Measurements from ENCODE around the gene GPBP1L1.
A peak's percentile ranks its signal among the peaks of the same experiment; 100 is the strongest.
"Not testable (repeated sequence)": the region's sequence is repeated elsewhere in the genome, so short reads cannot be mapped to it uniquely, and the experiment has no call there.

GPBP1L1 gene

GRCh38 chr1:45722809-45723208, 36.5 kb upstream of the GPBP1L1 start:
- H3K4me3 ChIP-seq (ENCODE audit: low read depth, low read length) = no peak overlapping the region
- TF ChIP-seq POLR2A (IDR thresholded peaks at IDR 0.05; ENCODE audit: extremely low read depth, insufficient read length) (no peak), MAX (IDR thresholded peaks at IDR 0.05; ENCODE audit: low read depth, low read length) (no peak), CTCF (IDR thresholded peaks at IDR 0.05; ENCODE audit: low read depth, low read length) (no peak)
- DNase-seq (ENCODE audit: low read depth) = peak; percentile 64

DNA sequence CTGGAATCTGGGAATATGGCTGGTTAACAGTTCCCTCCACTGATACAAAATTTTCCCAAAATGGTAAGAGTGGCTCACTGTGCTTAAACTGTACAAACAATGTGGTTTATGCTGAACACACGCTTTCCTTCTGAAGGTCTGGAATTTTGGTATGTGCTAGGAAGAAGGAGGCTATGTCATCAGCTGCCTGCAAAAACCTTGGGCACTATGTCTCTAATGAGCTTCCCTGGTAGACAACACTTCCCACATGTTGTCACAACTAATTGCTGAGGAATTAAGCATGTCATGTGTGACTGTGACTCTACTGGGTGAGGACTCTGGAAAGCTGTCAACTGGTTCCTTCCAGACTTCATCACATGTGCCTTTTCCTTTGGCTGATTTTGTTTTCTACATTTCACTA, 34.9 kb upstream of the GPBP1L1 start:
- no peak for DNase-seq (ENCODE audit: low read depth)
- H3K4me3 ChIP-seq (ENCODE audit: low read depth, low read length) = no peak overlapping the region
- TF ChIP-seq CTCF (IDR thresholded peaks at IDR 0.05; ENCODE audit: low read depth, low read length) = no peak
- no peak for TF ChIP-seq POLR2A (IDR thresholded peaks at IDR 0.05; ENCODE audit: extremely low read depth, insufficient read length)
- TF ChIP-seq MYC (IDR thresholded peaks at IDR 0.05; ENCODE audit: low read depth, low read length) = no peak
- TF ChIP-seq MAX (IDR thresholded peaks at IDR 0.05; ENCODE audit: low read depth, low read length) = no peak

DNA sequence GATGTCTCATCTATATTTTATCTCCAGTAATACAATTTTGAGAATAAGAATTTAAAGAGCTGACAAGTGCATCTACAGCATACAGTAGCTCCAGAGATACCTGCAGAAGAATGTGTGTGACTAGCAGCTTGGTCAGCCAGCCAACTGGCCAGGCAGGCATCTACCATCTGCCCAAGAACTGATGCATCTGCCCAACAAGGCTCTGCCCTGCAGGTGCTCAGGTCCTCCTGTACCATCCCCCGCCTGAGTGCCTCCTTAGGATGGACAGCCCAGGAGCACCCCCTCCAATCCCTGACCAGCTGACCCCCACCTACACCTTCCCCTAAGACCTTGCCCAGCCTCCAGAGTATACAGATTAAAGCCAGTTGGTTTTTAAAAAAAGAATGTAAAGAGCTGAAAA, 32.0 kb upstream of the GPBP1L1 start:
- no peak overlapping the region for H3K4me3 ChIP-seq (ENCODE audit: low read depth, low read length)
- TF ChIP-seq MYC (IDR thresholded peaks at IDR 0.05; ENCODE audit: low read depth, low read length) (no peak), MAX (IDR thresholded peaks at IDR 0.05; ENCODE audit: low read depth, low read length) (no peak), POLR2A (IDR thresholded peaks at IDR 0.05; ENCODE audit: extremely low read depth, insufficient read length) (no peak), CTCF (IDR thresholded peaks at IDR 0.05; ENCODE audit: low read depth, low read length) (no peak)
- no peak for DNase-seq (ENCODE audit: low read depth)

- DNase-seq (ENCODE audit: low read depth); H3K4me3 ChIP-seq (ENCODE audit: low read depth, low read length): not testable (repeated sequence)
These were observed 31.1 kb upstream of the GPBP1L1 start for GRCh38 chr1:45717386-45717785.

DNA sequence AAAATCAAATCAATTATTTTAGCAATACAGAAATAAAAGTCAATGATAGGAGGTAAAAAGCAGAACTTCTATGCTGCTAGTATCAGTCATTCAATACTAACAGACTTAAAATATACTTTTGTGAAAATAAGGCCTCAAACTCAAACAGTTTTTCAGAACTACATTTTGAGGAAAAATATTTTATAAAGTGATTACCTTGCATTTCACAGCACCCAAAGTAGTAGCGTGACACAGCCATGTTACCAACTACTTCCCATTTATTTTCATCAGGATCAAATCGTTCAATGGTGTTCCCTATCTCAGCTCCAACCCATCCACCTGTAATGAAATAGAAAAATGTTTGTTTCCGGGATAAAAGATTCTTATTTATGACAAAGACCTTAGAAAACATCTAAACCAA, 30.4 kb upstream of the GPBP1L1 start:
- no peak for TF ChIP-seq POLR2A (IDR thresholded peaks at IDR 0.05; ENCODE audit: extremely low read depth, insufficient read length)
- no peak for TF ChIP-seq MAX (IDR thresholded peaks at IDR 0.05; ENCODE audit: low read depth, low read length)
- TF ChIP-seq MYC (IDR thresholded peaks at IDR 0.05; ENCODE audit: low read depth, low read length) = no peak
- TF ChIP-seq CTCF (IDR thresholded peaks at IDR 0.05; ENCODE audit: low read depth, low read length) = no peak
- no peak for DNase-seq (ENCODE audit: low read depth)

GRCh38 chr1:45713711-45714110, 27.4 kb upstream of the GPBP1L1 start:
- H3K4me3 ChIP-seq (ENCODE audit: low read depth, low read length) = no peak overlapping the region
- no peak for DNase-seq (ENCODE audit: low read depth)
- no peak for TF ChIP-seq POLR2A (IDR thresholded peaks at IDR 0.05; ENCODE audit: extremely low read depth, insufficient read length)
- TF ChIP-seq CTCF (IDR thresholded peaks at IDR 0.05; ENCODE audit: low read depth, low read length) = no peak
- no peak for TF ChIP-seq MAX (IDR thresholded peaks at IDR 0.05; ENCODE audit: low read depth, low read length)
- TF ChIP-seq MYC (IDR thresholded peaks at IDR 0.05; ENCODE audit: low read depth, low read length) = no peak

More for the DNA sequence above, 30.4 kb upstream of the GPBP1L1 start:
- no peak overlapping the region for H3K4me3 ChIP-seq (ENCODE audit: low read depth, low read length)

All from NB4 (cell line).